Mesodermal cell (in vitro differentiated cells): ENCODE results near the gene BLTP3A.
"Not testable (repeated sequence)": the region's sequence is repeated elsewhere in the genome, so short reads cannot be mapped to it uniquely, and the experiment has no call there.

ENCODE experiments used
- H3K27ac ChIP-seq: 2 replicates; pipeline ENCODE4 v1.7.0; 2013; ENCODE audit warnings: mild to moderate bottlenecking, low read depth, low read length, moderate library complexity; ENCODE audit not compliant: severe bottlenecking
- H3K36me3 ChIP-seq: 2 replicates; pipeline ENCODE4 v1.7.1; 2013; ENCODE audit warnings: mild to moderate bottlenecking, low read length, moderate library complexity; ENCODE audit not compliant: control insufficient read depth, insufficient read depth
- H3K4me1 ChIP-seq: one replicate; pipeline ENCODE4 v1.7.1; 2013; ENCODE audit warnings: mild to moderate bottlenecking, low read length; ENCODE audit not compliant: insufficient read depth, control insufficient read depth, poor library complexity, severe bottlenecking
- H3K4me3 ChIP-seq: 2 replicates; pipeline ENCODE4 v1.7.0; 2013; ENCODE audit warnings: low read length, control low read depth, mild to moderate bottlenecking; ENCODE audit not compliant: insufficient read depth, poor library complexity, severe bottlenecking; ENCODE audit errors: extremely low read depth
- H3K9me3 ChIP-seq: 2 replicates; pipeline ENCODE4 v1.7.1; 2013; ENCODE audit warnings: mild to moderate bottlenecking, low read length, moderate library complexity; ENCODE audit not compliant: control insufficient read depth
- WGBS, 2 experiments: methylation state at CpG; one replicate each; pipeline ENCODE4 v1.1.5; 2013; ENCODE audit warnings: missing lambda C conversion rate in 2 of 2; ENCODE audit not compliant: insufficient coverage in 2 of 2; 5-methylcytosine and 5-hydroxymethylcytosine counted together

The BLTP3A gene

GRCh38 chr6:34791164-34791700 lies 651 bp upstream of the BLTP3A start:
- Histone ChIP-seq H3K9me3 (peaks cover 4% of the 10 kb centered on the region), H3K36me3 (peaks cover 3% of the 10 kb centered on the region), H3K4me3 (peak overlapping the region; percentile 65), H3K27ac (peak overlapping the region; percentile 66), H3K4me1 (no peaks in the 10 kb centered on the region)
- 13 to 22% methylated on average over 14 to 15 of the region's 19 CpGs for WGBS, 2 experiments

GRCh38 chr6:34792605-34793500 lies 970 bp downstream of the BLTP3A start:
- Histone ChIP-seq H3K4me3 (peak overlapping the region; percentile 65), H3K9me3 (peaks cover 4% of the 10 kb centered on the region), H3K4me1 (no peaks in the 10 kb centered on the region), H3K27ac (peak overlapping the region; percentile 66), H3K36me3 (peaks cover 3% of the 10 kb centered on the region)
- 10 to 21% methylated on average over 17 to 18 of the region's 20 CpGs for WGBS, 2 experiments

GRCh38 chr6:34793877-34794276 lies 2.0 kb downstream of the BLTP3A start:
- Histone ChIP-seq H3K4me3 (no peak overlapping the region), H3K4me1 (no peaks in the 10 kb centered on the region), H3K27ac (no peak overlapping the region), H3K36me3 (peaks cover 3% of the 10 kb centered on the region), H3K9me3 (no peaks in the 10 kb centered on the region)
- WGBS, 2 experiments: 90 to 100% methylated on average over 2 to 3 of the region's 6 CpGs

- Histone ChIP-seq H3K4me3 (no peak overlapping the region), H3K4me1 (no peaks in the 10 kb centered on the region), H3K9me3 (no peaks in the 10 kb centered on the region), H3K27ac (no peak overlapping the region), H3K36me3 (peaks cover 3% of the 10 kb centered on the region)
- WGBS, 2 experiments: 100% methylated on average over 1 of the region's 2 CpGs; no CpG with 5 or more reads in 1 of the 2 experiments
Measured at GRCh38 chr6:34795836-34796425, 4.0 kb downstream of the BLTP3A start.

GRCh38 chr6:34798057-34798456 lies 6.2 kb downstream of the BLTP3A start:
- Histone ChIP-seq H3K36me3 (peaks cover 3% of the 10 kb centered on the region), H3K4me1 (no peaks in the 10 kb centered on the region), H3K27ac (no peak overlapping the region), H3K4me3 (no peak overlapping the region), H3K9me3 (no peaks in the 10 kb centered on the region)
- 100% methylated on average over 2 of the region's 3 CpGs; no CpG with 5 or more reads in 1 of the 2 experiments for WGBS, 2 experiments

GRCh38 chr6:34799547-34799946 lies 7.7 kb downstream of the BLTP3A start:
- Histone ChIP-seq H3K4me3 (no peak overlapping the region), H3K36me3 (peaks cover 3% of the 10 kb centered on the region), H3K27ac (no peak overlapping the region), H3K9me3 (no peaks in the 10 kb centered on the region), H3K4me1 (no peaks in the 10 kb centered on the region)
- WGBS, 2 experiments: 90% methylated on average over 1 of the region's 3 CpGs; no CpG with 5 or more reads in 1 of the 2 experiments

DNA sequence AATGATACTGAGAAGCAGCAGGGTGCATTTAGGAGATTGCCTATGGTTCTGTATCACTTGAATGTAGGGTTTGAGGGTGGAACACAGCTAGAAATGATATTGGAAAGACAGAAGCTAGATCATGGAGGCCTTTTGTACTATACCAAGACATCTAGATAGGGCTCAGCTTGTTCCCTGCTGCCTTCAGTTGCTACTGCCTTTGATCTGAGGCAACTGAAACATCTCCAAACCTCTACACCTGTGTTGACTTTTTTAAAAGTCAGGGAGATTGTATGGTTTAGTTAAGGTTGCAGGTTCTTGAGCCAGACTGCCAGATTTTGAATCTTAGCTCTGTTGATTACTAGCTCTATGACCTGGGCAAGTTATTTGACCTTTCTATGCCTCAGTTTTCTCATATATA lies 12.7 kb downstream of the BLTP3A start:
- Histone ChIP-seq H3K27ac (no peak overlapping the region), H3K36me3 (no peaks in the 10 kb centered on the region), H3K4me3 (no peak overlapping the region), H3K9me3 (no peaks in the 10 kb centered on the region), H3K4me1 (peaks cover 12% of the 10 kb centered on the region)

GRCh38 chr6:34805074-34805473 lies 13.2 kb downstream of the BLTP3A start:
- not testable (repeated sequence) for H3K27ac ChIP-seq, H3K36me3 ChIP-seq, H3K9me3 ChIP-seq, H3K4me3 ChIP-seq
- peaks cover 12% of the 10 kb centered on the region for H3K4me1 ChIP-seq
- WGBS, 2 experiments: 95 to 97% methylated on average over 6 of the region's 6 CpGs

DNA sequence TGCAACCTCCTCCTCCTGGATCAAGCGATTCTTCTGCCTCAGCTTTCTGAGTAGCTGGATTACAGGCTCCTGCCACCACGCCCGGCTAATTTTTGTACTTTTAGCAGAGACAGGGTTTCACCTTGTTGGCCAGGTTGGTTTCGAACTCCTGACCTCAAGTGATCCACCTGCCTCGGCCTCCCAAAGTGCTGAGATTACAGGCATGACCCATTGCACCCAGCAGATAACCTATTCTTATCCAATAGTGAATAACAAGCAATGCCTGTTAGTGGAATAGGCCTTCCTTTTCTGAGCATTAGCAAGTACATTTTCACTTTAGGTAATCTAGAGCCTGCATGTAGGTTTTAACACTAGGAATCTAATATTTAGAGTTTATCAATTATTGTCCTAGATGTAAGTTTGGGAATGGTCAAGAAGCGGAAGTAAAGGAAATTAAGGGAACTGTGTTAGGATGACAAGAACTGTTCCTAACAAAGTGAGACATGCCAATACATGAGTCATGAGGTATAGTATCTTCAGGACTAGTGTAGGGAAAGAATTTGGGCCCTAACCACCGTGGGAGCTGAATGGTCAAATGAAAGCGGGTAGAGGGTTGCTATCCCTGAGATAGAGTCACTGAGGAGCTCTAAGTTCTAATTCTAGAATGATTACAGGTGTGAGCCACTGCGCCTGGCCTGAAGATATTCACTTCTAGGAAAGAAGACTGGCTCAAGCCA lies 15.0 kb downstream of the BLTP3A start:
- Histone ChIP-seq H3K4me1 (peaks cover 12% of the 10 kb centered on the region), H3K27ac (peak overlapping the region; percentile 41), H3K9me3 (no peaks in the 10 kb centered on the region), H3K36me3 (no peaks in the 10 kb centered on the region), H3K4me3 (no peak overlapping the region)
- WGBS, 2 experiments: 87 to 88% methylated on average over 7 to 9 of the region's 9 CpGs

DNA sequence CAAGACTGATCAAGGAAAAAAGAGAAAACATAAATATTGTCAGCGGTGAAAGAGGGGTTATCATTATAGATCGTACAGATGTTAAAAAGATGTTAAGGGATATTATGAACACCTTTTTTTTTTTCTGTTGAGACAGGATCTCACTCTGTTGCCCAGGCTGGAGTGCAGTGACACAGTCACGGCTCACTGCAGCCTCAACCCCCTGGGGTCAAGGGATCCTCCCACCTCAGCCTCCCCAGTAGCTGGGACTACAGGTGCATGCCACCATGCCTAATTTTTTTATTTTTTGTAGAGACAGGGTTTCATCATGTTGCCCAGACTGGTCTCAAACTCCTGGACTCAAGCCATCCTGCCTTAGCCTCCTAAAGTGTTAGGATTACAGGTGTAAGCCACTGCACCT lies 16.6 kb downstream of the BLTP3A start:
- H3K9me3 ChIP-seq, H3K4me3 ChIP-seq, H3K36me3 ChIP-seq, H3K27ac ChIP-seq: not testable (repeated sequence)
- 91 to 96% methylated on average over 3 of the region's 3 CpGs for WGBS, 2 experiments
- peaks cover 12% of the 10 kb centered on the region for H3K4me1 ChIP-seq
